ENCODE measurements around the gene ZBTB7C.

- TF ChIP-seq CTCF (IDR thresholded peaks at IDR 0.05) (no peak), POLR2AphosphoS5 (IDR thresholded peaks at IDR 0.05) (no peak), POLR2A (IDR thresholded peaks at IDR 0.05) (no peak), EP300 (IDR thresholded peaks at IDR 0.05) (no peak)
Observed at GRCh38 chr18:48181857-48182256, 227.3 kb downstream of the ZBTB7C start.
